CD4-positive, alpha-beta T cell treated with Interleukin-4 for 4 hours (primary cell): Measurements from ENCODE around the gene RLN1.
"Not testable (repeated sequence)": the region's sequence is repeated elsewhere in the genome, so short reads cannot be mapped to it uniquely, and the experiment has no call there.

Experiments used
- DNase-seq: peaks from one replicate; pipeline ENCODE4 v3.0.0-alpha.2; 2020

RLN1 gene

GRCh38 chr9:5338992-5339981 is at the start of gene RLN1:
TSS of gene RLN1 (minus strand) at chr9:5339876. CDS start at chr9:5339746, 130 bp downstream.
- DNase-seq, result not testable (repeated sequence)

GRCh38 chr9:5389109-5389732 is 49.5 kb upstream of the RLN1 start:
- DNase-seq, result peak; percentile 8

GRCh38 chr9:5388026-5388819 is 48.5 kb upstream of the RLN1 start:
- DNase-seq, result no peak

GRCh38 chr9:5384436-5384835 is 44.8 kb upstream of the RLN1 start:
- no peak for DNase-seq

- DNase-seq, result no peak
Observed at GRCh38 chr9:5382479-5382878, 42.8 kb upstream of the RLN1 start.

- peak; percentile 40 for DNase-seq
Observed at GRCh38 chr9:5375790-5376477, 36.3 kb upstream of the RLN1 start.

GRCh38 chr9:5375091-5375490 is 35.4 kb upstream of the RLN1 start:
- no peak for DNase-seq

- DNase-seq, result no peak
Observed at GRCh38 chr9:5364294-5365024, 24.8 kb upstream of the RLN1 start.

- DNase-seq, result no peak
Observed at GRCh38 chr9:5361326-5362010, 21.8 kb upstream of the RLN1 start.

GRCh38 chr9:5360341-5360740 is 20.7 kb upstream of the RLN1 start:
- no peak for DNase-seq

GRCh38 chr9:5357431-5358105 is 17.9 kb upstream of the RLN1 start:
- no peak for DNase-seq

GRCh38 chr9:5355817-5356216 is 16.1 kb upstream of the RLN1 start:
- DNase-seq, result no peak

- no peak for DNase-seq
Observed at GRCh38 chr9:5355226-5355625, 15.6 kb upstream of the RLN1 start.

GRCh38 chr9:5354184-5354583 is 14.5 kb upstream of the RLN1 start:
- no peak for DNase-seq

- DNase-seq, result peak; percentile 50
Observed at GRCh38 chr9:5352637-5353248, 13.1 kb upstream of the RLN1 start.

- peak; percentile 68 for DNase-seq
Observed at GRCh38 chr9:5336688-5337087, 3.0 kb downstream of the RLN1 start.

GRCh38 chr9:5331276-5331675 is 8.4 kb downstream of the RLN1 start:
- not testable (repeated sequence) for DNase-seq

GRCh38 chr9:5326893-5327548 is 12.7 kb downstream of the RLN1 start:
- peak; percentile 71 for DNase-seq

GRCh38 chr9:5326187-5326586 is 13.5 kb downstream of the RLN1 start:
- no peak for DNase-seq

GRCh38 chr9:5321601-5322000 is 18.1 kb downstream of the RLN1 start:
- not testable (repeated sequence) for DNase-seq
